Epithelial cell of esophagus (primary cell): ENCODE measurements around the gene DCLRE1A.
A peak's percentile ranks its signal among the peaks of the same experiment; 100 is the strongest.

ENCODE experiments used
- DNase-seq: peaks from one replicate; pipeline ENCODE4 v3.0.0; 2010; ENCODE audit warnings: low read depth
- H3K4me3 ChIP-seq: 2 replicates; pipeline ENCODE4 v1.5.1; 2011; ENCODE audit warnings: mild to moderate bottlenecking, low read length, control low read depth
- TF ChIP-seq, protein P1 (sequence below): IDR thresholded peaks from 2 replicates; pipeline ENCODE4 v1.5.1; 2011; ENCODE audit warnings: low read depth, mild to moderate bottlenecking, low read length, control low read depth, inconsistent platforms; ENCODE audit not compliant: insufficient read depth; ENCODE audit errors: missing control alignments

The DCLRE1A gene

GRCh38 chr10:113859261-113859660, 5.4 kb upstream of the DCLRE1A start:
- DNase-seq = no peak

GRCh38 chr10:113858541-113858940, 4.7 kb upstream of the DCLRE1A start:
- TF ChIP-seq, protein P1, sequence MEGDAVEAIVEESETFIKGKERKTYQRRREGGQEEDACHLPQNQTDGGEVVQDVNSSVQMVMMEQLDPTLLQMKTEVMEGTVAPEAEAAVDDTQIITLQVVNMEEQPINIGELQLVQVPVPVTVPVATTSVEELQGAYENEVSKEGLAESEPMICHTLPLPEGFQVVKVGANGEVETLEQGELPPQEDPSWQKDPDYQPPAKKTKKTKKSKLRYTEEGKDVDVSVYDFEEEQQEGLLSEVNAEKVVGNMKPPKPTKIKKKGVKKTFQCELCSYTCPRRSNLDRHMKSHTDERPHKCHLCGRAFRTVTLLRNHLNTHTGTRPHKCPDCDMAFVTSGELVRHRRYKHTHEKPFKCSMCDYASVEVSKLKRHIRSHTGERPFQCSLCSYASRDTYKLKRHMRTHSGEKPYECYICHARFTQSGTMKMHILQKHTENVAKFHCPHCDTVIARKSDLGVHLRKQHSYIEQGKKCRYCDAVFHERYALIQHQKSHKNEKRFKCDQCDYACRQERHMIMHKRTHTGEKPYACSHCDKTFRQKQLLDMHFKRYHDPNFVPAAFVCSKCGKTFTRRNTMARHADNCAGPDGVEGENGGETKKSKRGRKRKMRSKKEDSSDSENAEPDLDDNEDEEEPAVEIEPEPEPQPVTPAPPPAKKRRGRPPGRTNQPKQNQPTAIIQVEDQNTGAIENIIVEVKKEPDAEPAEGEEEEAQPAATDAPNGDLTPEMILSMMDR = no peak
- peak; percentile 39 for DNase-seq
- H3K4me3 ChIP-seq = no peak overlapping the region

More at GRCh38 chr10:113859261-113859660, 5.4 kb upstream of the DCLRE1A start:
- no peak overlapping the region for H3K4me3 ChIP-seq
- TF ChIP-seq, protein P1 = no peak

DNA sequence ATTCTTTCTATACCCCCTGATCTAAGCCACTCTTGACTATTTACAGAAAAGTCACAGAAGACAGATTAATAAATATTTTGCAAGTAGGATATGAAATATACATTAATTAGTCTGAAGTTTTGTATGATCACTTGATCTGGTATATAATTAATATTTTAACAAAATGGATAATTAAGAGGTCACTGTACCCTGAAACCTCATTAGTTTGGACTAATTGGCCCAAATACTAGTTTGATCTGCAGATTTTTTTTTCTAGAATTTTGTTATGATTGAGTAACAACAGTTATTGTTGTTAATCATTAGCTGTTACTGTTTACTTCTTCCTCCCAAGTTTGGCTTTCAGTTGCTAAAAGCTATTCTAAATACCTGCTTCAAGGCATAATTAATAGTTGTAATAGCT, 3.3 kb upstream of the DCLRE1A start:
- TF ChIP-seq, protein P1 = no peak
- H3K4me3 ChIP-seq = no peak overlapping the region
- DNase-seq = no peak

GRCh38 chr10:113856563-113856962, 2.7 kb upstream of the DCLRE1A start:
- peak overlapping the region; percentile 79 for H3K4me3 ChIP-seq
- TF ChIP-seq, protein P1 = no peak
- DNase-seq = no peak

DNA sequence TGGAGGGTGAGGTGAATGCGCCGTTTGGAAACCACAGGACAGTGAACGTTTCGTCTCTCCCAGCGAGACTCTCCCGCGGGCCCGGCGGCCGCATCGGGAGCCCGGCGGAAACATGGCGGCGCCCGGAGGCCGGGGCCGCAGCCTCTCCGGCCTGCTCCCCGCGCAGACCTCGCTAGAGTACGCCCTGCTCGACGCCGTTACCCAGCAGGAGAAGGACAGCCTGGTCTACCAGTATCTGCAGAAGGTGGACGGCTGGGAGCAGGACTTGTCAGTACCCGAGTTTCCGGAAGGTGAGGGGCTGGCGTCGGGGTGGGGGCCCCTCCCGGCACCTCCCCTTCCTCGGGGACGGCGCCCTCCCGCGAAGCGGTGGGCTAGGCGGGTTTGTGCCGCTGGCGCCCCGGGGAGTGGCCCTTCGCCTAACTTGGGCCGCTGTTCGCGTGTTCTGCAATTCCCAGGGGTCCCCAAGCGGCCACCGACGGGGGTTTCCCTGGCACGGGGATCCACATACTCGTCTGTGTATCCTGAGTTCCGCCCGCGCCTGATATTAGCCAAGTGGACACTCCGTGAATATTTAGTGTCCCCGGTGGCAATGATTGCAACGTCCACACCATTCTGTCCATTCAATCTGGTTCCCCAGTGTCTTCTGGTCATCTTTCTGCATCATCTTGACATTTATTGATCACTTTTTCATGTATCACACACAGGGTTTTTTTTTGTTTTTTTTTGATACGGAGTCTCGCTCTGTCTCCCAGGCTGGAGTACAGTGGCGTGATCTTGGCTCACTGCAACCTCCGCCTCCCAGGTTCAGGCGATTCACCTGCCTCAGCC, 1.1 kb upstream of the DCLRE1A start:
- H3K4me3 ChIP-seq = peak overlapping the region; percentile 79
- DNase-seq = peak; percentile 37
- TF ChIP-seq, protein P1 = no peak

GRCh38 chr10:113853578-113854012, 287 bp downstream of the DCLRE1A start:
- H3K4me3 ChIP-seq = peak overlapping the region; percentile 79
- TF ChIP-seq, protein P1 = no peak
- no peak for DNase-seq

GRCh38 chr10:113849946-113850345, 3.9 kb downstream of the DCLRE1A start:
- TF ChIP-seq, protein P1 = no peak

More at GRCh38 chr10:113849946-113850345, 3.9 kb downstream of the DCLRE1A start:
- H3K4me3 ChIP-seq = no peak overlapping the region
- DNase-seq = no peak
